K562 (cell line): ENCODE results near the gene CHTOP. TPM values are rescaled to one million over a fixed set of nuclear protein-coding genes. Genes with fewer than 3 reads are reported as not detected.

Source experiments
- BCL6 ChIP-seq: fragments of 250-450 bp; sonication (Bioruptor Pico); IDR thresholded peaks from 2 replicates; pipeline ENCODE4 v1.4.0; 2020
- CSDE1 ChIP-seq, 2 experiments: fragments of 450-650 bp; IDR thresholded peaks; 2 replicates each; pipeline ENCODE4 v1.6.1; 2016; ENCODE audit warnings: mild to moderate bottlenecking in 1 of 2
- FIP1L1 ChIP-seq: fragments of 200-400 bp; formaldehyde crosslinking; IDR thresholded peaks from 2 replicates; pipeline ENCODE4 v1.6.1; 2018; ENCODE audit warnings: mild to moderate bottlenecking, low read depth, low read length; ENCODE audit not compliant: poor library complexity, severe bottlenecking
- MAFK ChIP-seq: IDR thresholded peaks from 2 replicates; pipeline ENCODE4 v1.6.1; 2011; ENCODE audit warnings: low read length, improper control_type of control experiment
- NCOA2 ChIP-seq, 2 experiments: fragments of 450-650 bp; IDR thresholded peaks; 2 replicates each; pipeline ENCODE4 v1.6.1; 2018; ENCODE audit warnings: mild to moderate bottlenecking in 2 of 2, moderate library complexity in 1 of 2; ENCODE audit not compliant: partially characterized antibody in 2 of 2
- NFE2 ChIP-seq: IDR thresholded peaks from 2 replicates; pipeline ENCODE4 v1.6.1; 2014; ENCODE audit warnings: antibody characterized with exemption, low read depth
- PRMT5 ChIP-seq: sonication (generic); formaldehyde crosslinking; IDR thresholded peaks from 2 replicates; pipeline ENCODE4 v1.5.0; 2020; ENCODE audit warnings: missing genetic modification reagents
- TAF9B ChIP-seq: fragments of 450-650 bp; IDR thresholded peaks from 2 replicates; pipeline ENCODE4 v1.6.1; 2018; ENCODE audit warnings: mild to moderate bottlenecking; ENCODE audit not compliant: partially characterized antibody
- TEAD1 ChIP-seq, 2 experiments: fragments of 450-650 bp in 1 of 2; sonication (generic) in 1 of 2; formaldehyde crosslinking; IDR thresholded peaks; 2 replicates each; pipeline versions ENCODE4 v1.4.0 to v1.8.0; 2020 to 2022; ENCODE audit warnings: mild to moderate bottlenecking in 2 of 2, missing genetic modification reagents in 1 of 2
- WHSC1 ChIP-seq: IDR thresholded peaks from one replicate; pipeline ENCODE4 v1.6.1; 2012; ENCODE audit warnings: low read length, control low read depth, inconsistent platforms
- ZNF133 ChIP-seq: fragments of 250-450 bp; sonication (Bioruptor Pico); IDR thresholded peaks from 2 replicates; pipeline ENCODE4 v1.4.0; 2020; ENCODE audit warnings: mild to moderate bottlenecking
- ZNF3 ChIP-seq: fragments of 250-450 bp; sonication (Bioruptor Pico); IDR thresholded peaks from 2 replicates; pipeline ENCODE4 v1.5.0; 2021; ENCODE audit warnings: mild to moderate bottlenecking, moderate library complexity
- ZNF77 ChIP-seq: fragments of 250-450 bp; sonication (Bioruptor Pico); IDR thresholded peaks from 2 replicates; pipeline ENCODE4 v1.5.0; 2020
- polyA plus RNA-seq, 8 experiments: library from polyadenylated mRNA; depleted of rRNA in 4 of 8; stranded (reverse) in 5 of 8; unstranded in 3 of 8; fragments of >200 nt; fragmentation: Nextera tagmentation in 2 of 8; fragmentation: Illumina TruSeq in 1 of 8; extraction: Ambion mirVana in 2 of 8; extraction: Trizol in 1 of 8; gene quantifications; 2 replicates each; pipeline versions ENCODE4 v1.2.1 to v1.2.3, GENCODE V29; 2011 to 2014; ENCODE audit warnings: inconsistent platforms in 1 of 8, missing spikeins in 1 of 8
- total RNA-seq, 7 experiments: library from RNA; depleted of rRNA in 6 of 7; stranded (reverse); fragments of >200 nt in 6 of 7; fragmentation: Illumina TruSeq in 2 of 7; extraction: Trizol in 2 of 7; gene quantifications; 2 replicates each; pipeline versions ENCODE4 v1.2.1 to v1.2.3, GENCODE V29; 2011 to 2021; ENCODE audit warnings: low replicate concordance in 1 of 7
- TF ChIP-seq, protein P1 (sequence below): fragments of 450-650 bp; IDR thresholded peaks from one replicate; pipeline ENCODE4 v1.6.1; 2018; ENCODE audit warnings: mild to moderate bottlenecking, moderate library complexity; ENCODE audit not compliant: partially characterized antibody
- TF ChIP-seq, protein P2 (sequence below), 2 experiments: IDR thresholded peaks; 2 replicates each; pipeline ENCODE4 v1.6.1; 2012; ENCODE audit warnings: improper control_type of control experiment in 2 of 2, low read depth in 2 of 2, low read length in 2 of 2, borderline replicate concordance in 1 of 2
- TF ChIP-seq, protein P3 (sequence below): fragments of 450-650 bp; formaldehyde crosslinking; conservative IDR thresholded peaks from 2 replicates; pipeline ENCODE4 v1.4.0; 2022; ENCODE audit warnings: mild to moderate bottlenecking, missing genetic modification characterization
- TF ChIP-seq, protein P4 (sequence below), 2 experiments: fragments of 150-350 bp in 1 of 2; IDR thresholded peaks; 2 replicates each; pipeline ENCODE4 v1.6.1; 2012 to 2016; ENCODE audit warnings: low read depth in 2 of 2, low read length in 2 of 2, mild to moderate bottlenecking in 1 of 2, moderate library complexity in 1 of 2
- TF ChIP-seq, protein P5 (sequence below): fragments of 450-650 bp; IDR thresholded peaks from 2 replicates; pipeline ENCODE4 v1.6.1; 2017; ENCODE audit warnings: mild to moderate bottlenecking, moderate library complexity

The CHTOP gene
- total and polyA plus RNA-seq, 9 of the 15 experiments (the other 6 are each of a cell fraction or from before 2014, with no cell fraction given): 10.2 to 91.8 (median 60.8) TPM

DNA sequence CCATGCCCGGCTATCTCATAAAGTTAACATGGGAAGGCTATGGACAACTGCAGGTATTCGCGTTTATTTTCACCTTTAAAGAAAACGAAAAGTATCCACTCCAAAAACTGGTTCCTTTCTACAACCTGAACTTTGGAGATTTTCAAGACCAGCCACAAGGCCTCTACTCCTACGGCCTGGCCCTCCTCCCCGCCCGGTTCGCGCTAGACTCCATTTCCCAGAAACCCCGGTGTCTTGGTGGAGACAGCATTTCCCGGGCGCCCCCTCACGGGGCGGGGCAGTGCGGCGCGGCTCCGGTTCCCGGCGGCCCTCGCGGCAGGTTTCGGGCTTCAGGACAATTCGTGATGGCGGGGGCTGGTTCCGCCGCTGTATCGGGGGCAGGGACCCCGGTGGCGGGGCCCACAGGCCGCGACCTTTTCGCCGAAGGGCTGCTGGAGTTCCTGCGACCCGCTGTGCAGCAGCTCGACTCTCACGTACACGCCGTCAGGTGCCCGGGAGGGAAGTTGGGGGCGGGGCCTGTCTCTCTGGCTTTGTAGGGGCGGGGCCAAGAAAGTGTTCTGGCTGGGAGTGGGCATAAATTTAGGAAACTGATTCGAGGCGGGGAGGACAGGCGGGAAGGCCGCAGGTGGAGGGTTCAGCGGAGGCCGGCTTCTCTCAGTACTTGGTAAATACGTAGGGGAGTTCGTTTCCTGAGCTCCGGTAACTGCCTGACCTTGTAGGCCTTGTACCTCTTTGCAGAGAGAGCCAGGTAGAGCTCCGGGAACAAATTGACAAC, 24.7 kb downstream of the CHTOP start, which contains the start of gene SNAPIN (continued):
- TF ChIP-seq, protein P1, sequence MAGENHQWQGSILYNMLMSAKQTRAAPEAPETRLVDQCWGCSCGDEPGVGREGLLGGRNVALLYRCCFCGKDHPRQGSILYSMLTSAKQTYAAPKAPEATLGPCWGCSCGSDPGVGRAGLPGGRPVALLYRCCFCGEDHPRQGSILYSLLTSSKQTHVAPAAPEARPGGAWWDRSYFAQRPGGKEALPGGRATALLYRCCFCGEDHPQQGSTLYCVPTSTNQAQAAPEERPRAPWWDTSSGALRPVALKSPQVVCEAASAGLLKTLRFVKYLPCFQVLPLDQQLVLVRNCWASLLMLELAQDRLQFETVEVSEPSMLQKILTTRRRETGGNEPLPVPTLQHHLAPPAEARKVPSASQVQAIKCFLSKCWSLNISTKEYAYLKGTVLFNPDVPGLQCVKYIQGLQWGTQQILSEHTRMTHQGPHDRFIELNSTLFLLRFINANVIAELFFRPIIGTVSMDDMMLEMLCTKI: no peak
- 0 out of 4 replicates have a peak, but pooled peaks of 1 of the 2 experiments have one; percentile 23 for TF ChIP-seq TEAD1 (CRISPR knock-in tag; IDR thresholded peaks at IDR 0.05)
- no peak for TF ChIP-seq ZNF77 (CRISPR knock-in tag)
- no peak for TF ChIP-seq PRMT5 (CRISPR knock-in tag)
- TF ChIP-seq BCL6: no peak
- TF ChIP-seq, protein P2, sequence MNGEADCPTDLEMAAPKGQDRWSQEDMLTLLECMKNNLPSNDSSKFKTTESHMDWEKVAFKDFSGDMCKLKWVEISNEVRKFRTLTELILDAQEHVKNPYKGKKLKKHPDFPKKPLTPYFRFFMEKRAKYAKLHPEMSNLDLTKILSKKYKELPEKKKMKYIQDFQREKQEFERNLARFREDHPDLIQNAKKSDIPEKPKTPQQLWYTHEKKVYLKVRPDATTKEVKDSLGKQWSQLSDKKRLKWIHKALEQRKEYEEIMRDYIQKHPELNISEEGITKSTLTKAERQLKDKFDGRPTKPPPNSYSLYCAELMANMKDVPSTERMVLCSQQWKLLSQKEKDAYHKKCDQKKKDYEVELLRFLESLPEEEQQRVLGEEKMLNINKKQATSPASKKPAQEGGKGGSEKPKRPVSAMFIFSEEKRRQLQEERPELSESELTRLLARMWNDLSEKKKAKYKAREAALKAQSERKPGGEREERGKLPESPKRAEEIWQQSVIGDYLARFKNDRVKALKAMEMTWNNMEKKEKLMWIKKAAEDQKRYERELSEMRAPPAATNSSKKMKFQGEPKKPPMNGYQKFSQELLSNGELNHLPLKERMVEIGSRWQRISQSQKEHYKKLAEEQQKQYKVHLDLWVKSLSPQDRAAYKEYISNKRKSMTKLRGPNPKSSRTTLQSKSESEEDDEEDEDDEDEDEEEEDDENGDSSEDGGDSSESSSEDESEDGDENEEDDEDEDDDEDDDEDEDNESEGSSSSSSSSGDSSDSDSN (IDR thresholded peaks at IDR 0.05; ENCODE audit: borderline replicate concordance in 1 of 2, low read depth in 2 of 2, low read length in 2 of 2): no peak
- TF ChIP-seq, protein P3, sequence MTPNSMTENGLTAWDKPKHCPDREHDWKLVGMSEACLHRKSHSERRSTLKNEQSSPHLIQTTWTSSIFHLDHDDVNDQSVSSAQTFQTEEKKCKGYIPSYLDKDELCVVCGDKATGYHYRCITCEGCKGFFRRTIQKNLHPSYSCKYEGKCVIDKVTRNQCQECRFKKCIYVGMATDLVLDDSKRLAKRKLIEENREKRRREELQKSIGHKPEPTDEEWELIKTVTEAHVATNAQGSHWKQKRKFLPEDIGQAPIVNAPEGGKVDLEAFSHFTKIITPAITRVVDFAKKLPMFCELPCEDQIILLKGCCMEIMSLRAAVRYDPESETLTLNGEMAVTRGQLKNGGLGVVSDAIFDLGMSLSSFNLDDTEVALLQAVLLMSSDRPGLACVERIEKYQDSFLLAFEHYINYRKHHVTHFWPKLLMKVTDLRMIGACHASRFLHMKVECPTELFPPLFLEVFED (CRISPR knock-in tag): no peak
- TF ChIP-seq MAFK: no peak
- TF ChIP-seq TAF9B: no peak
- TF ChIP-seq, protein P4, sequence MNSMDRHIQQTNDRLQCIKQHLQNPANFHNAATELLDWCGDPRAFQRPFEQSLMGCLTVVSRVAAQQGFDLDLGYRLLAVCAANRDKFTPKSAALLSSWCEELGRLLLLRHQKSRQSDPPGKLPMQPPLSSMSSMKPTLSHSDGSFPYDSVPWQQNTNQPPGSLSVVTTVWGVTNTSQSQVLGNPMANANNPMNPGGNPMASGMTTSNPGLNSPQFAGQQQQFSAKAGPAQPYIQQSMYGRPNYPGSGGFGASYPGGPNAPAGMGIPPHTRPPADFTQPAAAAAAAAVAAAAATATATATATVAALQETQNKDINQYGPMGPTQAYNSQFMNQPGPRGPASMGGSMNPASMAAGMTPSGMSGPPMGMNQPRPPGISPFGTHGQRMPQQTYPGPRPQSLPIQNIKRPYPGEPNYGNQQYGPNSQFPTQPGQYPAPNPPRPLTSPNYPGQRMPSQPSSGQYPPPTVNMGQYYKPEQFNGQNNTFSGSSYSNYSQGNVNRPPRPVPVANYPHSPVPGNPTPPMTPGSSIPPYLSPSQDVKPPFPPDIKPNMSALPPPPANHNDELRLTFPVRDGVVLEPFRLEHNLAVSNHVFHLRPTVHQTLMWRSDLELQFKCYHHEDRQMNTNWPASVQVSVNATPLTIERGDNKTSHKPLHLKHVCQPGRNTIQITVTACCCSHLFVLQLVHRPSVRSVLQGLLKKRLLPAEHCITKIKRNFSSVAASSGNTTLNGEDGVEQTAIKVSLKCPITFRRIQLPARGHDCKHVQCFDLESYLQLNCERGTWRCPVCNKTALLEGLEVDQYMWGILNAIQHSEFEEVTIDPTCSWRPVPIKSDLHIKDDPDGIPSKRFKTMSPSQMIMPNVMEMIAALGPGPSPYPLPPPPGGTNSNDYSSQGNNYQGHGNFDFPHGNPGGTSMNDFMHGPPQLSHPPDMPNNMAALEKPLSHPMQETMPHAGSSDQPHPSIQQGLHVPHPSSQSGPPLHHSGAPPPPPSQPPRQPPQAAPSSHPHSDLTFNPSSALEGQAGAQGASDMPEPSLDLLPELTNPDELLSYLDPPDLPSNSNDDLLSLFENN (IDR thresholded peaks at IDR 0.05; ENCODE audit: low read depth in 2 of 2, low read length in 2 of 2): no peak
- no peak for TF ChIP-seq ZNF3 (CRISPR knock-in tag)
- no peak for TF ChIP-seq ZNF133 (CRISPR knock-in tag)
- peak; percentile 83 for TF ChIP-seq FIP1L1
- TF ChIP-seq NFE2: no peak
- no peak for TF ChIP-seq CSDE1 (IDR thresholded peaks at IDR 0.05)
- no peak for TF ChIP-seq WHSC1
- no peak for TF ChIP-seq NCOA2 (IDR thresholded peaks at IDR 0.05; ENCODE audit: partially characterized antibody in 2 of 2)
- TF ChIP-seq, protein P5, sequence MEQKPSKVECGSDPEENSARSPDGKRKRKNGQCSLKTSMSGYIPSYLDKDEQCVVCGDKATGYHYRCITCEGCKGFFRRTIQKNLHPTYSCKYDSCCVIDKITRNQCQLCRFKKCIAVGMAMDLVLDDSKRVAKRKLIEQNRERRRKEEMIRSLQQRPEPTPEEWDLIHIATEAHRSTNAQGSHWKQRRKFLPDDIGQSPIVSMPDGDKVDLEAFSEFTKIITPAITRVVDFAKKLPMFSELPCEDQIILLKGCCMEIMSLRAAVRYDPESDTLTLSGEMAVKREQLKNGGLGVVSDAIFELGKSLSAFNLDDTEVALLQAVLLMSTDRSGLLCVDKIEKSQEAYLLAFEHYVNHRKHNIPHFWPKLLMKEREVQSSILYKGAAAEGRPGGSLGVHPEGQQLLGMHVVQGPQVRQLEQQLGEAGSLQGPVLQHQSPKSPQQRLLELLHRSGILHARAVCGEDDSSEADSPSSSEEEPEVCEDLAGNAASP: no peak
